Fibroblast of mammary gland (primary cell): ENCODE measurements around the gene HNRNPM.

Source experiments
- DNase-seq: peaks from one replicate; pipeline ENCODE4 v3.0.0-alpha.2; 2010; ENCODE audit warnings: low read depth
- H3K4me3 ChIP-seq: 2 replicates; pipeline ENCODE4 v1.5.1; 2011; ENCODE audit warnings: low read depth, mild to moderate bottlenecking, low read length, moderate library complexity; ENCODE audit not compliant: control insufficient read depth
- CTCF ChIP-seq: conservative IDR thresholded peaks from 2 replicates; pipeline ENCODE4 v1.5.1; 2011; ENCODE audit warnings: low read depth, low read length, inconsistent platforms; ENCODE audit not compliant: control insufficient read depth, insufficient read depth

HNRNPM gene

DNA sequence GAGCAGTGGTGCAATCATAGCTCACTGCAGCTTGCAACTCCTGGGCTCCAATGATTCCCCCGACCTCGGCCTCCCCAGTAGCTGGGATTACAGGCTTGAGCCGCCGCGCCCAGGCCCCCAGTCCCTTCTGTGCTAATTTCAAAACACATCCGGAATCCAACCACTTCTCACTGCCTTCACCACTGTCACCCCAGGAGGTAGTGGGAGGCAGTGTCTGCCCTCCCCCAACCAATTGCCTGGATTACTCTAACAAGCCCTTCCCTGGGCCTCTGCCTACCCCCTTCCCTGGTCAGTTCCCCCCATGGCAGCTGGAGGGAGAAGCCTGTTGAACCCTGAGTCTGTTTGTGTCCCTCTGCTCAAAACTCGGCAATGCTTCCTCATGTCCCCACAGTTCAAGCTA, 55.4 kb downstream of the HNRNPM start:
- H3K4me3 ChIP-seq: no peak overlapping the region
- DNase-seq: no peak
- no peak for TF ChIP-seq CTCF

- H3K4me3 ChIP-seq: no peak overlapping the region
- no peak for DNase-seq
- TF ChIP-seq CTCF: no peak
Measured at GRCh38 chr19:8501516-8501915, 56.7 kb downstream of the HNRNPM start.

DNA sequence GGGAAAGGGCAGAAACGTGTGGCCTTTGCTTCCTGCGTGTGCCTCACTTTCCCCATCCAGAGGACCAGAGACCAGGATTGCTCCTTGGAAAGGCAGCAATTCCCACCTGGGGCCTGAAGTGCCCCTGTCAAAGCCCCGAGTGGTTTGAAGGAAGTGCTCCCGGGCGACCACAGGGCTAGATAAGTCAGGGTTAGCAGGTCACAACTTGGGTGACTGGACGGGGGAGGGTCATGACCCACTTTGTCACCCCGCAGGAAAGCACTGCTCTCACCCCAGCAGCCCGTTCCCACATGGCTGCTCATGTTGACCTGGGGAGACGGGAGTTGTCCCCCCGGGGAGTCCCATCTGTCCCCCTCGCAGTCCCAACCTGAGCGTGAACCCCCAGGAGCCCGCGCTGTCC, 57.2 kb downstream of the HNRNPM start:
- H3K4me3 ChIP-seq: no peak overlapping the region
- DNase-seq: no peak
- TF ChIP-seq CTCF: no peak

- no peak overlapping the region for H3K4me3 ChIP-seq
- TF ChIP-seq CTCF: no peak
- no peak for DNase-seq
Measured at GRCh38 chr19:8503510-8503909, 58.7 kb downstream of the HNRNPM start.

DNA sequence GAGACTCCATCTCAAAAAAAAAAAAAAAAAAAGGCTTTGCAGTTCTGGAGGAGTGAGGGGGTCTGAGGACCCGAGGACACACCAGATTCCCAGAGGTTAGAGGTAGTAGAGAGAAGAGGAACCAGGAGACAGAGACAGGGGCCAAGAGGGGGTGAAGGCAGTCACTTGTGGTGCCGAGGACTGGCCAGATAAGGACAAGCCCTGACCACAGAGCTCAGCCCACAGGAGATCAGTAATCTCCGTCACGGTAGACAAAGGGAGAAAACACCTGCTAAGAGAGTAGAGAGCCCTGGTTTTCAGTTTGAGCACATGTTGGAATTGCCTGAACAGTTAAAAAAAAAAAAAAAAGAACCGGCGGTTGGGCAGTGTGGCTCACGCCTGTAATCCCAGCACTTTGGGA, 59.4 kb downstream of the HNRNPM start:
- TF ChIP-seq CTCF: no peak
- DNase-seq: no peak
- no peak overlapping the region for H3K4me3 ChIP-seq

GRCh38 chr19:8504919-8505318, 60.1 kb downstream of the HNRNPM start:
- no peak for DNase-seq
- no peak for TF ChIP-seq CTCF
- H3K4me3 ChIP-seq: no peak overlapping the region

DNA sequence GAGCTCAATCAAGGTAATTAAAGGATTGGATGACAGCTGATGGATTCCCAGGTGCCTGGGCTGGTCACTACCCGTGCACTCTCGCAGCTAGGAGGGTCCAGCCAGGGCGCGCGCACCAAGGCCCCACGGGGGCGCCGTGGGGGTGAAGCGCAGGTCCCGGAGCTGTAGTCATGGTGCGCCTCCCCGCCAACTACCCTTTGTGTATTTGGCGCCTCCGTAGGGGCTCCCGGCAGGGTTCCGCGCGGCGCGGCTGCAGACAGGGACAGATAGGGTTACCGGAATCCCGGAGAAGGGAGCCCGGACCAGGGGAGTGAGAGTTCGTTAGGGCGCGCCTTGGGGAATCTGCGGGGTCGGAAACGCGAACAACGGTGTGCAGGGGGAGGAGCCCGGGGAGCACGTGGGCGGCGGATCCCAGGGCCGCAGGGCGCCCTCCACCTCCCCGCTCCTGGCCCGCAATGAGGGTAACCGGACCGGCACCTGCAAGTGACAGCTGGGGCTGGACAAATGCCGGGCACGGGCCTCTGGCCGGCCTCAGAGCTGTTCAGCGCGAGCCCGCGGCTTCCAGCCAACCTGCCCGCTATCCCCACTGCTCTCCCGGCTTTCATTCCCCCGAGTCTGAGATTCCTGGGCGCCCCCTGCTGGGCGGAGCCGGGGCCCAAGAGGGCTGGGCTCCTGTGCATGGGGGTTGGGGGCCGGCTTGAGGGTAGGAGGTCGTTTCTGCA, 61.1 kb downstream of the HNRNPM start:
- TF ChIP-seq CTCF: peak; percentile 64
- DNase-seq: peak; percentile 51
- H3K4me3 ChIP-seq: peak overlapping the region; percentile 53
